DND-41 (cell line): ENCODE data around the gene DCHS1.

Experiments
- CTCF ChIP-seq: IDR thresholded peaks from 2 replicates; pipeline ENCODE4 v1.5.1; 2012; ENCODE audit warnings: borderline replicate concordance, low read length, moderate library complexity, mild to moderate bottlenecking; ENCODE audit not compliant: poor library complexity, severe bottlenecking; ENCODE audit errors: extremely low read depth
- EZH2 ChIP-seq: IDR thresholded peaks from 3 replicates; pipeline ENCODE4 v1.6.1; 2012; ENCODE audit warnings: borderline replicate concordance, low read depth, mild to moderate bottlenecking, moderate library complexity, low read length, inconsistent platforms; ENCODE audit not compliant: severe bottlenecking

GRCh38 chr11:6588018-6588417, 67.6 kb downstream of the DCHS1 start:
- TF ChIP-seq CTCF (no peak), EZH2 (no peak)
